Transverse colon (tissue), 4 donors: ENCODE data around the gene FAM204A. TPM values are rescaled to one million over a fixed set of nuclear protein-coding genes. Genes with fewer than 3 reads are reported as not detected.

Source experiments
- DNase-seq: peaks from one replicate; pipeline ENCODE4 v3.0.0-alpha.2; 2019
- H3K27ac ChIP-seq, 4 donors: fragments of 200-600 bp; sonication (generic); 2 replicates each; pipeline ENCODE4 v1.5.1; 2016 to 2018; ENCODE audit warnings: inconsistent platforms in 4 of 4
- H3K27me3 ChIP-seq: fragments of 200-600 bp; sonication (generic); 2 replicates; pipeline ENCODE4 v1.5.1; 2017; ENCODE audit warnings: inconsistent platforms
- H3K36me3 ChIP-seq, 4 donors: fragments of 200-600 bp; sonication (generic); 2 replicates each; pipeline ENCODE4 v1.5.1; 2017 to 2019; ENCODE audit warnings: inconsistent platforms in 4 of 4
- H3K4me1 ChIP-seq, 4 donors: fragments of 200-600 bp; sonication (generic); 2 replicates each; pipeline ENCODE4 v1.5.1; 2017 to 2020; ENCODE audit warnings: inconsistent platforms in 4 of 4
- H3K4me3 ChIP-seq, 4 donors: fragments of 200-600 bp; sonication (generic); 1 replicate in 1 of 4; 2 replicates in 3 of 4; pipeline versions ENCODE4 v1.5.1 to v1.6.1; 2017 to 2019; ENCODE audit warnings: inconsistent platforms in 4 of 4
- H3K9me3 ChIP-seq, 2 donors: fragments of 200-600 bp; sonication (generic); 2 replicates each; pipeline ENCODE4 v1.5.1; 2017 to 2019; ENCODE audit warnings: inconsistent platforms in 2 of 2
- EP300 ChIP-seq: sonication (generic); formaldehyde crosslinking; IDR thresholded peaks from one replicate; pipeline ENCODE4 v1.6.1; 2017; ENCODE audit warnings: antibody characterized with exemption, low read depth
- POLR2A ChIP-seq: fragments of 450-650 bp; IDR thresholded peaks from one replicate; pipeline ENCODE4 v1.6.1; 2016; ENCODE audit warnings: antibody characterized with exemption, mild to moderate bottlenecking, moderate library complexity
- POLR2AphosphoS5 ChIP-seq, 3 donors: sonication (generic); formaldehyde crosslinking; IDR thresholded peaks; one replicate each; pipeline ENCODE4 v1.6.1; 2016; ENCODE audit warnings: antibody characterized with exemption in 3 of 3
- WGBS, 2 donors: methylation state at CpG; one replicate each; pipeline ENCODE4 v1.1.5; 2018; ENCODE audit warnings: low coverage in 1 of 2; 5-methylcytosine and 5-hydroxymethylcytosine counted together
- in situ Hi-C, 4 donors: fragments of 200-750 bp; cut with MboI; loops; one replicate each; pipeline versions ENCODE4 v1.15.0 to v1.15.1; 2017; ENCODE audit warnings: low sequenced_read_pairs in 3 of 4, low pct_ligation_motif_present in 1 of 4, low pct_unique_long_range_greater_than_20kb in 1 of 4
- intact Hi-C: fragments of 100-400 bp; cut with DNase I; formaldehyde crosslinking; loops from one replicate; pipeline ENCODE4 v1.15.1; 2023; ENCODE audit warnings: low total_unique reads
- total RNA-seq, 4 donors: library from RNA; depleted of rRNA; stranded (reverse); fragments of >200 nt; gene quantifications; one replicate each; pipeline ENCODE4 v1.1.0, GENCODE V29; 2016
- TF ChIP-seq, protein P1 (sequence below), 5 experiments: fragments of 200-600 bp in 3 of 5; fragments of 450-650 bp in 2 of 5; sonication (generic) in 3 of 5; IDR thresholded peaks; 1 replicate in 2 of 5; 2 replicates in 3 of 5; pipeline ENCODE4 v1.5.1; 2016 to 2017; ENCODE audit warnings: antibody characterized with exemption in 5 of 5, inconsistent platforms in 3 of 5, mild to moderate bottlenecking in 2 of 5, moderate library complexity in 1 of 5

Gene FAM204A
- total RNA-seq, 4 donors from 2014 or later = 16.8 to 35.2 (median 25.4) TPM

DNA sequence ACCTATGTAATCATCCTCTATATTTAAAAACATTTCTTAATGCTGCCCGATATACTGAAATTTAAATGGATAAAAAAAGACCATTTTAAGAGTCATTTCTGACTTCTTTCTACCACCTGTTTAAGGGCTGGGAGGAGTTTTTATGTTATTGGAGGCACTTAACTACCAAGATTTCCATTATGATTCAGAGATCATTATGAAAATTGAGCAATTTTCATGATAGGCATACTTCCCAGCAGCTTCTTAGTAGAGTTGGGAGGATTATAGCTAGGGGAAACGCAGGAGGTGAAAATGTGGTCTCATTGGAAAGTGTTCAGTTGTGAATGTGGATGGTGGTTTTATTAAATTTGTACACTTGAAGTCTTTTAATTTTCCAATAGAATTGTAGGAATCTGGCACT, 28.4 kb upstream of the FAM204A start:
- no peaks in the 10 kb centered on the region for H3K27me3 ChIP-seq
- intact Hi-C loops (no loop called here), in situ Hi-C loops (loop anchor here in 1 of 4 donors (25.0 kb wide), 1 partner anchor 92 kb away; no protein-coding TSS in a partner anchor)
- H3K9me3 ChIP-seq = peaks cover 0 to 6% of the 10 kb centered on the region in 2 donors
- no peak for DNase-seq
- no peaks in the 10 kb centered on the region for H3K4me1 ChIP-seq
- WGBS, 2 donors = 89 to 100% methylated on average over 1 to 2 of the region's 2 CpGs
- H3K4me3 ChIP-seq = no peak overlapping the region
- TF ChIP-seq EP300 = no peak
- no peak for TF ChIP-seq POLR2AphosphoS5 (IDR thresholded peaks at IDR 0.05)
- H3K27ac ChIP-seq = no peak overlapping the region
- H3K36me3 ChIP-seq = no peaks in the 10 kb centered on the region

DNA sequence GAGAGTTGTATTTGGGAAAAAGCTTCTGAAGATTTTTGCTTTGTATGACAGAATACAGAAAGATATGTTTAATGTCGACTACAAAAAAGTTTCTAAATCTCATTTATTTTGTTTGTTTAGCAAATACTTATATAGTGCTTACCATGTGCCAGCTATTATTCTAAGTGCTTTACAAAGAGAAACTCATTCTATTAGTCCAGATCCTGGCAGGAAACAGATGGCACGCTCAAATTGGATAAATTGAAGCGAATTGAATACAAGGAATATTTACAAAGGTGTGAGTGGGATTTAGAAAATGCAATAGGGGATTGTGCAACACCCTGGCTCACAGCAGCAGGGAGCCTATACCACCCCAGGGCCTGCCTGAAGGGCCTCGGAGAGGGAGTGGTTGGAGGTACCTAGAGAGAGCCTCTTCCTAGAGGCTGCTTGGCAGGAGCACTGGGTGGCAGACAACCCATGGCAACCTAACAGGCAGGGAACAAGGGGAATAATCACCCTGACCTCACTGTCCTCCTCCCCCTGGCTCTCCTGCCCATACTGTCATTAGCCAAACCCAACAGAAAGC, 27.6 kb upstream of the FAM204A start:
- H3K9me3 ChIP-seq = peaks cover 0 to 9% of the 10 kb centered on the region in 2 donors
- H3K4me3 ChIP-seq = no peak overlapping the region
- H3K27me3 ChIP-seq = no peaks in the 10 kb centered on the region
- DNase-seq = no peak
- no peaks in the 10 kb centered on the region for H3K36me3 ChIP-seq
- in situ Hi-C loops = loop anchor here in 1 of 4 donors (25.0 kb wide), 1 partner anchor 93 kb away; no protein-coding TSS in a partner anchor
- WGBS, 2 donors = 57 to 67% methylated on average over 3 to 4 of the region's 4 CpGs
- TF ChIP-seq, protein P1, sequence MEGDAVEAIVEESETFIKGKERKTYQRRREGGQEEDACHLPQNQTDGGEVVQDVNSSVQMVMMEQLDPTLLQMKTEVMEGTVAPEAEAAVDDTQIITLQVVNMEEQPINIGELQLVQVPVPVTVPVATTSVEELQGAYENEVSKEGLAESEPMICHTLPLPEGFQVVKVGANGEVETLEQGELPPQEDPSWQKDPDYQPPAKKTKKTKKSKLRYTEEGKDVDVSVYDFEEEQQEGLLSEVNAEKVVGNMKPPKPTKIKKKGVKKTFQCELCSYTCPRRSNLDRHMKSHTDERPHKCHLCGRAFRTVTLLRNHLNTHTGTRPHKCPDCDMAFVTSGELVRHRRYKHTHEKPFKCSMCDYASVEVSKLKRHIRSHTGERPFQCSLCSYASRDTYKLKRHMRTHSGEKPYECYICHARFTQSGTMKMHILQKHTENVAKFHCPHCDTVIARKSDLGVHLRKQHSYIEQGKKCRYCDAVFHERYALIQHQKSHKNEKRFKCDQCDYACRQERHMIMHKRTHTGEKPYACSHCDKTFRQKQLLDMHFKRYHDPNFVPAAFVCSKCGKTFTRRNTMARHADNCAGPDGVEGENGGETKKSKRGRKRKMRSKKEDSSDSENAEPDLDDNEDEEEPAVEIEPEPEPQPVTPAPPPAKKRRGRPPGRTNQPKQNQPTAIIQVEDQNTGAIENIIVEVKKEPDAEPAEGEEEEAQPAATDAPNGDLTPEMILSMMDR (IDR thresholded peaks at IDR 0.05) = no peak
- no peak for TF ChIP-seq POLR2AphosphoS5 (IDR thresholded peaks at IDR 0.05)
- no peak for TF ChIP-seq EP300
- intact Hi-C loops = no loop called here
- H3K4me1 ChIP-seq = no peaks in the 10 kb centered on the region
- H3K27ac ChIP-seq = no peak overlapping the region

DNA sequence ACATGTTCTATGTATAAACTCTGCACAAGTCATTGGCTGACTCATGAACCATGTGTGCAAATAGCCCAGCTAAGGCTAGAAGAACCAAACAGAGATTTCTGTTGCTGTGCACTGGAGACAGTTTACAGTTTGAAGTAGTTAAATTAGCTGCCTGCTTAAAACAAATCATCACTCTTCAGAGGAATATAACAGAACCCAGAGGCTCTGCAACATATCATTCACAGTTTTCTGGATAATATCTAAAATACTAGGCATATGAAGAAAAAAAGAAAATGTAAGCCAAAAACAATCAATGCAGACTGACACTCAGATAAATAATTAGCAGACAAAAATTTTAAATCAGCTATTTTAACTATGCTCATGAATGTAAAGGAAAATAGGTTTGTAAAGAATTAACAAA, 23.6 kb upstream of the FAM204A start:
- no peaks in the 10 kb centered on the region for H3K27me3 ChIP-seq
- TF ChIP-seq EP300 = no peak
- TF ChIP-seq, protein P1 (IDR thresholded peaks at IDR 0.05) = no peak
- no peak for TF ChIP-seq POLR2AphosphoS5 (IDR thresholded peaks at IDR 0.05)
- no peak for TF ChIP-seq POLR2A
- in situ Hi-C loops (loop anchor here in 1 of 4 donors (25.0 kb wide), 1 partner anchor 97 kb away; no protein-coding TSS in a partner anchor), intact Hi-C loops (no loop called here)
- H3K4me1 ChIP-seq = no peaks in the 10 kb centered on the region
- H3K4me3 ChIP-seq = no peak overlapping the region
- H3K36me3 ChIP-seq = no peaks in the 10 kb centered on the region
- peaks cover 0 to 9% of the 10 kb centered on the region in 2 donors for H3K9me3 ChIP-seq
- no peak overlapping the region for H3K27ac ChIP-seq
- DNase-seq = no peak

DNA sequence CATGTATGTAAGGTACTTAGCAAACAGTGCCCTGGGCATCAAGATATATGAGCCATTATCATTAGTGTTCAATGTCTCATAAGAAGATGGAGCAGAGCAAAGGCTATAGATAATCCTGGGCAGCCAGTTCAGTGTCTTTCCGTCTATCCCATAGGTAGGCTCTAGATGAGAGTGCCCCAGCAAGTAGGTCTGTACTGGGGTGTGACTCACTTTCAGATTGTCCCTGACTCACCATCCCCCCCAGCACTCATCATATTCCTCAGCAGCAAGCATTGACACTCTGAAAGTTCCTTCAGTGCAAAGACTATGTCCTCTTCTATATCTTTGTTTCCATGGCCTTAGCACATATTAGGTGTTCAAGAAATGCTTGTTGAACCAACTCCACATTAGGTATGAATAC, 20.0 kb upstream of the FAM204A start:
- TF ChIP-seq EP300 (no peak), POLR2AphosphoS5 (IDR thresholded peaks at IDR 0.05) (no peak), POLR2A (no peak)
- TF ChIP-seq, protein P1 (IDR thresholded peaks at IDR 0.05) = no peak
- Histone ChIP-seq H3K9me3 (peaks cover 0 to 9% of the 10 kb centered on the region in 2 donors), H3K36me3 (no peaks in the 10 kb centered on the region), H3K27me3 (no peaks in the 10 kb centered on the region), H3K4me3 (no peak overlapping the region), H3K4me1 (no peaks in the 10 kb centered on the region), H3K27ac (no peak overlapping the region)
- intact Hi-C loops = no loop called here
- in situ Hi-C loops = loop anchor here in 1 of 4 donors (25.0 kb wide), 1 partner anchor 100 kb away; no protein-coding TSS in a partner anchor
- 89% methylated on average over 1 of the region's 1 CpG; no CpG with 5 or more reads in 1 of the 2 donors for WGBS, 2 donors
- DNase-seq = no peak
